HepG2 (cell line): ENCODE data around the gene ZNF444. TPM values are rescaled to one million over a fixed set of nuclear protein-coding genes. Genes with fewer than 3 reads are reported as not detected.

Experiments
- ARHGAP35 ChIP-seq: sonication (generic); formaldehyde crosslinking; IDR thresholded peaks from 2 replicates; pipeline ENCODE4 v1.9.0; 2022; ENCODE audit warnings: mild to moderate bottlenecking, inconsistent platforms, moderate library complexity, missing genetic modification reagents, borderline replicate concordance
- BHLHE40 ChIP-seq: IDR thresholded peaks from 2 replicates; pipeline ENCODE4 v1.6.1; 2011; ENCODE audit warnings: low read length, improper control_type of control experiment
- MXD4 ChIP-seq: IDR thresholded peaks from 2 replicates; pipeline ENCODE4 v1.6.1; 2016; ENCODE audit warnings: mild to moderate bottlenecking, missing biosample characterization, missing genetic modification reagents
- RBM22 ChIP-seq: fragments of 200-400 bp; formaldehyde crosslinking; optimal IDR thresholded peaks from 2 replicates; pipeline ENCODE3; 2017; ENCODE audit warnings: mild to moderate bottlenecking, low read length, moderate library complexity
- SKI ChIP-seq: fragments of 450-650 bp; IDR thresholded peaks from one replicate; pipeline ENCODE4 v1.6.1; 2018; ENCODE audit warnings: mild to moderate bottlenecking; ENCODE audit not compliant: partially characterized antibody
- SMARCC2 ChIP-seq: fragments of 450-650 bp; IDR thresholded peaks from 2 replicates; pipeline ENCODE4 v1.6.1; 2017; ENCODE audit warnings: antibody characterized with exemption, mild to moderate bottlenecking
- SNRNP70 ChIP-seq: fragments of 200-400 bp; formaldehyde crosslinking; IDR thresholded peaks from 2 replicates; pipeline ENCODE4 v1.6.1; 2017; ENCODE audit warnings: mild to moderate bottlenecking, low read depth, low read length, moderate library complexity
- ZBTB8A ChIP-seq: sonication (generic); formaldehyde crosslinking; IDR thresholded peaks from 2 replicates; pipeline ENCODE4 v1.4.0; 2020; ENCODE audit warnings: mild to moderate bottlenecking, low read depth, missing genetic modification reagents, borderline replicate concordance
- ZFP36 ChIP-seq: fragments of 150-350 bp; IDR thresholded peaks from 2 replicates; pipeline ENCODE4 v1.6.1; 2018; ENCODE audit warnings: borderline replicate concordance, low read length, low read depth; ENCODE audit not compliant: partially characterized antibody
- ZNF33A ChIP-seq: sonication (generic); formaldehyde crosslinking; IDR thresholded peaks from 2 replicates; pipeline ENCODE4 v1.5.1; 2020; ENCODE audit warnings: missing genetic modification reagents, mild to moderate bottlenecking, moderate library complexity, borderline replicate concordance
- ZNF430 ChIP-seq: sonication (generic); formaldehyde crosslinking; IDR thresholded peaks from 2 replicates; pipeline ENCODE4 v1.9.0; 2021; ENCODE audit warnings: mild to moderate bottlenecking, missing genetic modification reagents
- ZNF747 ChIP-seq: sonication (generic); formaldehyde crosslinking; IDR thresholded peaks from 2 replicates; pipeline ENCODE4 v1.8.1; 2023; ENCODE audit warnings: missing genetic modification reagents, mild to moderate bottlenecking, borderline replicate concordance
- ZNF841 ChIP-seq: sonication (generic); formaldehyde crosslinking; IDR thresholded peaks from 2 replicates; pipeline ENCODE4 v1.8.1; 2023; ENCODE audit warnings: missing genetic modification reagents, borderline replicate concordance
- ZSCAN31 ChIP-seq: sonication (generic); formaldehyde crosslinking; IDR thresholded peaks from 2 replicates; pipeline ENCODE4 v1.5.0; 2020; ENCODE audit warnings: low read depth, mild to moderate bottlenecking, missing genetic modification reagents
- polyA plus RNA-seq, 8 experiments: library from polyadenylated mRNA; depleted of rRNA in 3 of 8; stranded (reverse) in 7 of 8; unstranded in 1 of 8; fragments of >200 nt; fragmentation: Illumina TruSeq in 4 of 8; extraction: Trizol in 4 of 8; gene quantifications; 2 replicates each; pipeline versions ENCODE4 v1.2.1 to v1.2.3, GENCODE V29; 2011 to 2016; ENCODE audit warnings: low read depth in 4 of 8, missing spikeins in 1 of 8, mixed read lengths in 1 of 8; ENCODE audit not compliant: insufficient read depth in 1 of 8
- total RNA-seq, 5 experiments: library from RNA; depleted of rRNA; stranded (reverse); fragments of >200 nt; fragmentation: Illumina TruSeq; extraction: Trizol; gene quantifications; 2 replicates each; pipeline ENCODE4 v1.2.3, GENCODE V29; 2016; ENCODE audit warnings: low read depth in 1 of 5
- TF ChIP-seq, protein P1 (sequence below): sonication (generic); formaldehyde crosslinking; conservative IDR thresholded peaks from 2 replicates; pipeline ENCODE4 v1.4.0; 2020; ENCODE audit warnings: missing genetic modification reagents
- TF ChIP-seq, protein P2 (sequence below): sonication (generic); formaldehyde crosslinking; IDR thresholded peaks from 2 replicates; pipeline ENCODE4 v1.8.1; 2022; ENCODE audit warnings: low read depth, mild to moderate bottlenecking, missing genetic modification reagents
- TF ChIP-seq, protein P3 (sequence below): sonication (generic); formaldehyde crosslinking; IDR thresholded peaks from 2 replicates; pipeline ENCODE4 v1.8.0; 2023; ENCODE audit warnings: mild to moderate bottlenecking, missing genetic modification reagents
- TF ChIP-seq, protein P4 (sequence below): sonication (generic); formaldehyde crosslinking; IDR thresholded peaks from 2 replicates; pipeline ENCODE4 v1.4.0; 2020; ENCODE audit warnings: missing genetic modification reagents, borderline replicate concordance

The ZNF444 gene
- total and polyA plus RNA-seq, 2 of the 13 experiments (the other 11 are each of a cell fraction or from before 2014, with no cell fraction given) = 27.4 to 30.3 TPM

DNA sequence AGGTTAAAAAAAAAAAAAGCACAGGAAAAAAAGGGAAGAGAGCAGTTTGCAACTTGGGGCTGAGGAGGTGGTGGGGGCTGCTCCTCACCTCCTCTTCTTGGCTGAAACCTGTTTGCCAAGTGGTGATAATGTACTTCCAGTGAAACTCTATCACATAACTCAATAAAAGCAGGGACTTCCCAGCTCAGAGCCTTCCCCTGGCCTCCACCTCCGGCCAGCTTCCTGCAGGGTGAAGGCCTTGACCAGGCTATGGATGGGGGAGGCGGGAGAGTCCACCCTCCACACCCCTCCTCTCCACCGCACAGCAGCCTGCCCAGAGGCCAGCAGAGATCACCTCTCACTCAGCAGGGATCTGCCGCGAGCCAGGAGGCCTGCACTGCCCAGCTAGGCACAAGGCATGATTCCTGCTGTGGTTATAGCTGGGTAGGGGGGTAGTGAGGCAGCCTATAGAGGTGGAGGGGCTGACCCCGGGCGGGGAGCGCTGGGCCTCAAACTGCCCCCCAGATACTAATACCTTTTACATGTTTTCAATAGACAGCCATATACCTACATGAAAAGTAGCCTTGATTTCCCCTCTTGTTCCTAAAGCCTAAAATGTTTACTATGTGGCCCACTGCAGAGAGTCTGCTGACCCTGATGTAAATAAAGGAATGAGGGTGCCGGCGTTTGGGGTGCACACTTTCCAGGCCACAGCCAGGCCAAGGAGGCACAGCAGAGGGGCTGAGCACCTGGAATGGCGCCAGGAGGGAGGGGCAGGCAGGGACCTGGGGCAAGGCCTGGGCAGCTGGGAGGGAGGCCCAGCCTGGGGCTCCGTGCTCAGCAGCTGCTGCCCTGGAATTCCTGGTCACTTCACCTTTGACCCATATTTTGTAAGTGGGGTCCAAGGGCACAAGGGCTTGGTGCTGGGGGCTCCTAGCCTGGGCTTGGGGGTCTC lies 30.3 kb upstream of the ZNF444 start (continued):
- TF ChIP-seq RBM22 (no peak), ARHGAP35 (CRISPR knock-in tag) (no peak), SKI (peak; percentile 31), ZNF430 (CRISPR knock-in tag) (peak; percentile 67), ZBTB8A (no peak), SNRNP70 (no peak), ZNF747 (CRISPR knock-in tag) (no peak; the same call in 1 of the 2 replicates), ZFP36 (no peak), SMARCC2 (no peak), ZNF841 (no peak), ZSCAN31 (no peak; the same call in 1 of the 2 replicates), BHLHE40 (no peak), MXD4 (CRISPR knock-in tag) (no peak), ZNF33A (no peak)
- TF ChIP-seq, protein P1, sequence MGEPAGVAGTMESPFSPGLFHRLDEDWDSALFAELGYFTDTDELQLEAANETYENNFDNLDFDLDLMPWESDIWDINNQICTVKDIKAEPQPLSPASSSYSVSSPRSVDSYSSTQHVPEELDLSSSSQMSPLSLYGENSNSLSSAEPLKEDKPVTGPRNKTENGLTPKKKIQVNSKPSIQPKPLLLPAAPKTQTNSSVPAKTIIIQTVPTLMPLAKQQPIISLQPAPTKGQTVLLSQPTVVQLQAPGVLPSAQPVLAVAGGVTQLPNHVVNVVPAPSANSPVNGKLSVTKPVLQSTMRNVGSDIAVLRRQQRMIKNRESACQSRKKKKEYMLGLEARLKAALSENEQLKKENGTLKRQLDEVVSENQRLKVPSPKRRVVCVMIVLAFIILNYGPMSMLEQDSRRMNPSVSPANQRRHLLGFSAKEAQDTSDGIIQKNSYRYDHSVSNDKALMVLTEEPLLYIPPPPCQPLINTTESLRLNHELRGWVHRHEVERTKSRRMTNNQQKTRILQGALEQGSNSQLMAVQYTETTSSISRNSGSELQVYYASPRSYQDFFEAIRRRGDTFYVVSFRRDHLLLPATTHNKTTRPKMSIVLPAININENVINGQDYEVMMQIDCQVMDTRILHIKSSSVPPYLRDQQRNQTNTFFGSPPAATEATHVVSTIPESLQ (CRISPR knock-in tag) = no peak
- TF ChIP-seq, protein P2, sequence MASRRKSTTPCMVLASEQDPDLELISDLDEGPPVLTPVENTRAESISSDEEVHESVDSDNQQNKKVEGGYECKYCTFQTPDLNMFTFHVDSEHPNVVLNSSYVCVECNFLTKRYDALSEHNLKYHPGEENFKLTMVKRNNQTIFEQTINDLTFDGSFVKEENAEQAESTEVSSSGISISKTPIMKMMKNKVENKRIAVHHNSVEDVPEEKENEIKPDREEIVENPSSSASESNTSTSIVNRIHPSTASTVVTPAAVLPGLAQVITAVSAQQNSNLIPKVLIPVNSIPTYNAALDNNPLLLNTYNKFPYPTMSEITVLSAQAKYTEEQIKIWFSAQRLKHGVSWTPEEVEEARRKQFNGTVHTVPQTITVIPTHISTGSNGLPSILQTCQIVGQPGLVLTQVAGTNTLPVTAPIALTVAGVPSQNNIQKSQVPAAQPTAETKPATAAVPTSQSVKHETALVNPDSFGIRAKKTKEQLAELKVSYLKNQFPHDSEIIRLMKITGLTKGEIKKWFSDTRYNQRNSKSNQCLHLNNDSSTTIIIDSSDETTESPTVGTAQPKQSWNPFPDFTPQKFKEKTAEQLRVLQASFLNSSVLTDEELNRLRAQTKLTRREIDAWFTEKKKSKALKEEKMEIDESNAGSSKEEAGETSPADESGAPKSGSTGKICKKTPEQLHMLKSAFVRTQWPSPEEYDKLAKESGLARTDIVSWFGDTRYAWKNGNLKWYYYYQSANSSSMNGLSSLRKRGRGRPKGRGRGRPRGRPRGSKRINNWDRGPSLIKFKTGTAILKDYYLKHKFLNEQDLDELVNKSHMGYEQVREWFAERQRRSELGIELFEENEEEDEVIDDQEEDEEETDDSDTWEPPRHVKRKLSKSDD (CRISPR knock-in tag) = no peak
- TF ChIP-seq, protein P3, sequence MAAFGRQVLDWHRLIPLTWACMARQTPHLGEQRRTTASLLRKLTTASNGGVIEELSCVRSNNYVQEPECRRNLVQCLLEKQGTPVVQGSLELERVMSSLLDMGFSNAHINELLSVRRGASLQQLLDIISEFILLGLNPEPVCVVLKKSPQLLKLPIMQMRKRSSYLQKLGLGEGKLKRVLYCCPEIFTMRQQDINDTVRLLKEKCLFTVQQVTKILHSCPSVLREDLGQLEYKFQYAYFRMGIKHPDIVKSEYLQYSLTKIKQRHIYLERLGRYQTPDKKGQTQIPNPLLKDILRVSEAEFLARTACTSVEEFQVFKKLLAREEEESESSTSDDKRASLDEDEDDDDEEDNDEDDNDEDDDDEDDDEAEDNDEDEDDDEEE (CRISPR knock-in tag) = peak; percentile 75; the same call in 1 of the 2 replicates
- TF ChIP-seq, protein P4, sequence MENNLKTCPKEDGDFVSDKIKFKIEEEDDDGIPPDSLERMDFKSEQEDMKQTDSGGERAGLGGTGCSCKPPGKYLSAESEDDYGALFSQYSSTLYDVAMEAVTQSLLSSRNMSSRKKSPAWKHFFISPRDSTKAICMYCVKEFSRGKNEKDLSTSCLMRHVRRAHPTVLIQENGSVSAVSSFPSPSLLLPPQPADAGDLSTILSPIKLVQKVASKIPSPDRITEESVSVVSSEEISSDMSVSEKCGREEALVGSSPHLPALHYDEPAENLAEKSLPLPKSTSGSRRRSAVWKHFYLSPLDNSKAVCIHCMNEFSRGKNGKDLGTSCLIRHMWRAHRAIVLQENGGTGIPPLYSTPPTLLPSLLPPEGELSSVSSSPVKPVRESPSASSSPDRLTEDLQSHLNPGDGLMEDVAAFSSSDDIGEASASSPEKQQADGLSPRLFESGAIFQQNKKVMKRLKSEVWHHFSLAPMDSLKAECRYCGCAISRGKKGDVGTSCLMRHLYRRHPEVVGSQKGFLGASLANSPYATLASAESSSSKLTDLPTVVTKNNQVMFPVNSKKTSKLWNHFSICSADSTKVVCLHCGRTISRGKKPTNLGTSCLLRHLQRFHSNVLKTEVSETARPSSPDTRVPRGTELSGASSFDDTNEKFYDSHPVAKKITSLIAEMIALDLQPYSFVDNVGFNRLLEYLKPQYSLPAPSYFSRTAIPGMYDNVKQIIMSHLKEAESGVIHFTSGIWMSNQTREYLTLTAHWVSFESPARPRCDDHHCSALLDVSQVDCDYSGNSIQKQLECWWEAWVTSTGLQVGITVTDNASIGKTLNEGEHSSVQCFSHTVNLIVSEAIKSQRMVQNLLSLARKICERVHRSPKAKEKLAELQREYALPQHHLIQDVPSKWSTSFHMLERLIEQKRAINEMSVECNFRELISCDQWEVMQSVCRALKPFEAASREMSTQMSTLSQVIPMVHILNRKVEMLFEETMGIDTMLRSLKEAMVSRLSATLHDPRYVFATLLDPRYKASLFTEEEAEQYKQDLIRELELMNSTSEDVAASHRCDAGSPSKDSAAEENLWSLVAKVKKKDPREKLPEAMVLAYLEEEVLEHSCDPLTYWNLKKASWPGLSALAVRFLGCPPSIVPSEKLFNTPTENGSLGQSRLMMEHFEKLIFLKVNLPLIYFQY (CRISPR knock-in tag) = no peak
